ENCODE results near the gene JAKMIP1. TPM values are rescaled to one million over a fixed set of nuclear protein-coding genes. Genes with fewer than 3 reads are reported as not detected.

The JAKMIP1 gene
- total RNA-seq, 1 experiment from 2014 or later = not detected

- intact Hi-C loops (cut with micrococcal nuclease) = no loop called here
- no peaks in the 10 kb centered on the region for H3K4me1 Mint-ChIP-seq (ENCODE audit: insufficient read depth, unreplicated experiment)
- no peaks in the 10 kb centered on the region for H3K27me3 Mint-ChIP-seq (ENCODE audit: insufficient read depth, unreplicated experiment)
- BruUV-seq (replicated peaks) = no TSS peak
- DNase-seq (ENCODE audit: unreplicated experiment) = peak; percentile 55
- H3K27ac Mint-ChIP-seq (ENCODE audit: low read depth, unreplicated experiment) = no peak overlapping the region
- CTCF ChIA-PET = no interaction called here
- H3K36me3 Mint-ChIP-seq (ENCODE audit: insufficient read depth, unreplicated experiment) = peaks cover 6% of the 10 kb centered on the region
- no peak for TF ChIP-seq CTCF (IDR thresholded peaks at IDR 0.05; ENCODE audit: unreplicated experiment)
- peaks cover 30% of the 10 kb centered on the region for H3K9me3 Mint-ChIP-seq (ENCODE audit: unreplicated experiment)
- H3K4me3 Mint-ChIP-seq (ENCODE audit: unreplicated experiment) = no peak overlapping the region
- POLR2A ChIA-PET = no interaction called here
Observed at GRCh38 chr4:6178757-6179156, 21.6 kb downstream of the JAKMIP1 start.

- no peak for TF ChIP-seq CTCF (IDR thresholded peaks at IDR 0.05; ENCODE audit: unreplicated experiment)
Observed at GRCh38 chr4:6177587-6178197, 22.7 kb downstream of the JAKMIP1 start.

GRCh38 chr4:6175426-6175825, 24.9 kb downstream of the JAKMIP1 start:
- no TSS peak for BruUV-seq (replicated peaks)
- no peak overlapping the region for H3K4me3 Mint-ChIP-seq (ENCODE audit: unreplicated experiment)
- CTCF ChIA-PET = interaction anchor here (0.6 kb wide), 1 partner anchor 75 kb away, joined by 3 read pairs; no protein-coding TSS in a partner anchor

More at GRCh38 chr4:6177587-6178197, 22.7 kb downstream of the JAKMIP1 start:
- DNase-seq (ENCODE audit: unreplicated experiment) = no peak
- no TSS peak for BruUV-seq (replicated peaks)
- ChIA-PET POLR2A (no interaction called here), CTCF (interaction anchor here (0.5 to 1.1 kb wide), 2 partner anchors 15 to 149 kb away, joined by 3 read pairs; no protein-coding TSS in a partner anchor)
- Mint-ChIP-seq H3K36me3 (ENCODE audit: insufficient read depth, unreplicated experiment) (peaks cover 6% of the 10 kb centered on the region), H3K27me3 (ENCODE audit: insufficient read depth, unreplicated experiment) (no peaks in the 10 kb centered on the region), H3K4me1 (ENCODE audit: insufficient read depth, unreplicated experiment) (no peaks in the 10 kb centered on the region), H3K27ac (ENCODE audit: low read depth, unreplicated experiment) (no peak overlapping the region), H3K9me3 (ENCODE audit: unreplicated experiment) (peaks cover 30% of the 10 kb centered on the region), H3K4me3 (ENCODE audit: unreplicated experiment) (no peak overlapping the region)
- intact Hi-C loops (cut with micrococcal nuclease) = no loop called here

GRCh38 chr4:6172927-6173200, 27.5 kb downstream of the JAKMIP1 start:
- Mint-ChIP-seq H3K27me3 (ENCODE audit: insufficient read depth, unreplicated experiment) (no peaks in the 10 kb centered on the region), H3K9me3 (ENCODE audit: unreplicated experiment) (peaks cover 28% of the 10 kb centered on the region), H3K4me1 (ENCODE audit: insufficient read depth, unreplicated experiment) (no peaks in the 10 kb centered on the region), H3K27ac (ENCODE audit: low read depth, unreplicated experiment) (no peak overlapping the region), H3K4me3 (ENCODE audit: unreplicated experiment) (no peak overlapping the region), H3K36me3 (ENCODE audit: insufficient read depth, unreplicated experiment) (no peaks in the 10 kb centered on the region)
- intact Hi-C loops (cut with micrococcal nuclease) = no loop called here
- no TSS peak for BruUV-seq (replicated peaks)
- DNase-seq (ENCODE audit: unreplicated experiment) = no peak
- CTCF ChIA-PET = interaction anchor here (0.6 to 1.0 kb wide), 2 partner anchors 155 to 175 kb away, joined by 3 read pairs; no protein-coding TSS in a partner anchor
- POLR2A ChIA-PET = no interaction called here
- TF ChIP-seq CTCF (IDR thresholded peaks at IDR 0.05; ENCODE audit: unreplicated experiment) = no peak

More at GRCh38 chr4:6175426-6175825, 24.9 kb downstream of the JAKMIP1 start:
- Mint-ChIP-seq H3K36me3 (ENCODE audit: insufficient read depth, unreplicated experiment) (no peaks in the 10 kb centered on the region), H3K27me3 (ENCODE audit: insufficient read depth, unreplicated experiment) (no peaks in the 10 kb centered on the region), H3K27ac (ENCODE audit: low read depth, unreplicated experiment) (no peak overlapping the region), H3K4me1 (ENCODE audit: insufficient read depth, unreplicated experiment) (no peaks in the 10 kb centered on the region), H3K9me3 (ENCODE audit: unreplicated experiment) (peaks cover 30% of the 10 kb centered on the region)
- intact Hi-C loops (cut with micrococcal nuclease) = no loop called here
- POLR2A ChIA-PET = no interaction called here
- no peak for TF ChIP-seq CTCF (IDR thresholded peaks at IDR 0.05; ENCODE audit: unreplicated experiment)
- no peak for DNase-seq (ENCODE audit: unreplicated experiment)
